Liver (tissue), 9 donors: ENCODE results near the gene MELTF. TPM values are rescaled to one million over a fixed set of nuclear protein-coding genes. Genes with fewer than 3 reads are reported as not detected.

ENCODE experiments used
- DNase-seq: peaks from one replicate; pipeline ENCODE4 v3.0.0-alpha.2; 2017; ENCODE audit warnings: low spot score
- H3K27ac ChIP-seq, 2 donors: one replicate each; pipeline ENCODE4 v1.7.0; 2013; ENCODE audit warnings: inconsistent platforms in 2 of 2, low read length in 2 of 2, control low read depth in 1 of 2, low read depth in 1 of 2, mild to moderate bottlenecking in 1 of 2
- H3K27me3 ChIP-seq, 4 donors: one replicate each; pipeline versions ENCODE4 v1.6.1 to v1.7.0; 2013; ENCODE audit warnings: low read length in 3 of 4, inconsistent platforms in 1 of 4, mild to moderate bottlenecking in 1 of 4, moderate library complexity in 1 of 4; ENCODE audit not compliant: control insufficient read depth in 4 of 4, insufficient read depth in 4 of 4
- H3K36me3 ChIP-seq, 4 donors: one replicate each; pipeline versions ENCODE4 v1.6.1 to v1.7.0; 2013; ENCODE audit warnings: low read length in 3 of 4, mild to moderate bottlenecking in 3 of 4, low read depth in 1 of 4, moderate library complexity in 1 of 4; ENCODE audit not compliant: control insufficient read depth in 4 of 4, insufficient read depth in 3 of 4
- H3K4me1 ChIP-seq, 4 donors: one replicate each; pipeline versions ENCODE4 v1.6.1 to v1.7.0; 2013; ENCODE audit warnings: low read length in 3 of 4, mild to moderate bottlenecking in 3 of 4, moderate library complexity in 1 of 4; ENCODE audit not compliant: control insufficient read depth in 4 of 4, insufficient read depth in 4 of 4
- H3K4me3 ChIP-seq, 3 donors: one replicate each; pipeline versions ENCODE4 v1.6.1 to v1.7.0; 2013; ENCODE audit warnings: low read length in 3 of 3, control low read depth in 1 of 3, low read depth in 1 of 3, mild to moderate bottlenecking in 1 of 3
- H3K9ac ChIP-seq, 2 donors: one replicate each; pipeline ENCODE4 v1.7.0; 2013; ENCODE audit warnings: low read length in 2 of 2, mild to moderate bottlenecking in 2 of 2, moderate library complexity in 2 of 2, control low read depth in 1 of 2, low read depth in 1 of 2
- H3K9me3 ChIP-seq, 4 donors: one replicate each; pipeline versions ENCODE4 v1.6.1 to v1.7.0; 2013; ENCODE audit warnings: low read length in 3 of 4; ENCODE audit not compliant: control insufficient read depth in 4 of 4
- EGR1 ChIP-seq, 2 donors: IDR thresholded peaks; 2 replicates each; pipeline ENCODE4 v1.6.1; 2016 to 2018; ENCODE audit warnings: antibody characterized with exemption in 2 of 2, low read depth in 2 of 2
- FOXA1 ChIP-seq: IDR thresholded peaks from 2 replicates; pipeline ENCODE4 v1.6.1; 2016; ENCODE audit warnings: antibody characterized with exemption
- GABPA ChIP-seq, 2 donors: IDR thresholded peaks in 1 of 2; conservative IDR thresholded peaks in 1 of 2; 2 replicates each; pipeline ENCODE4 v1.6.1; 2016; ENCODE audit warnings: antibody characterized with exemption in 2 of 2, mild to moderate bottlenecking in 1 of 2, moderate library complexity in 1 of 2
- HNF4A ChIP-seq, 2 donors: conservative IDR thresholded peaks; 2 replicates each; pipeline ENCODE4 v1.6.1; 2016; ENCODE audit warnings: antibody characterized with exemption in 2 of 2, mild to moderate bottlenecking in 2 of 2
- HNF4G ChIP-seq: IDR thresholded peaks from 2 replicates; pipeline ENCODE4 v1.6.1; 2016; ENCODE audit warnings: antibody characterized with exemption
- JUND ChIP-seq, 2 donors: IDR thresholded peaks; 2 replicates each; pipeline ENCODE4 v1.6.1; 2016; ENCODE audit warnings: antibody characterized with exemption in 2 of 2
- MAX ChIP-seq: IDR thresholded peaks from 2 replicates; pipeline ENCODE4 v1.6.1; 2016; ENCODE audit warnings: antibody characterized with exemption
- NR2F2 ChIP-seq: IDR thresholded peaks from 2 replicates; pipeline ENCODE4 v1.6.1; 2016; ENCODE audit warnings: antibody characterized with exemption
- RAD21 ChIP-seq, 2 donors: IDR thresholded peaks; 2 replicates each; pipeline ENCODE4 v1.6.1; 2016; ENCODE audit warnings: antibody characterized with exemption in 2 of 2, mild to moderate bottlenecking in 2 of 2
- REST ChIP-seq: IDR thresholded peaks from 2 replicates; pipeline ENCODE4 v1.6.1; 2016; ENCODE audit warnings: antibody characterized with exemption, mild to moderate bottlenecking
- RXRA ChIP-seq, 2 donors: IDR thresholded peaks; 2 replicates each; pipeline ENCODE4 v1.6.1; 2017 to 2018; ENCODE audit warnings: antibody characterized with exemption in 2 of 2, mild to moderate bottlenecking in 1 of 2
- SP1 ChIP-seq: IDR thresholded peaks from 2 replicates; pipeline ENCODE4 v1.6.1; 2018; ENCODE audit warnings: antibody characterized with exemption, mild to moderate bottlenecking
- TAF1 ChIP-seq: conservative IDR thresholded peaks from 2 replicates; pipeline ENCODE4 v1.6.1; 2016; ENCODE audit warnings: antibody characterized with exemption, mild to moderate bottlenecking
- YY1 ChIP-seq: IDR thresholded peaks from 2 replicates; pipeline ENCODE4 v1.6.1; 2016; ENCODE audit warnings: antibody characterized with exemption, mild to moderate bottlenecking
- ZBTB33 ChIP-seq: IDR thresholded peaks from 2 replicates; pipeline ENCODE4 v1.6.1; 2016; ENCODE audit warnings: antibody characterized with exemption
- WGBS: extraction: QIAGEN DNeasy Blood & Tissue Kit; methylation state at CpG from one replicate; pipeline ENCODE4 v1.1.7; 2013; 5-methylcytosine and 5-hydroxymethylcytosine counted together
- polyA plus RNA-seq, 2 donors: library from polyadenylated mRNA; stranded (reverse) in 1 of 2; unstranded in 1 of 2; fragments of 200-250 nt in 1 of 2; fragments of >200 nt in 1 of 2; fragmentation: Nextera tagmentation in 1 of 2; extraction: Ambion mirVana in 1 of 2; gene quantifications; one replicate each; pipeline versions ENCODE4 v1.2.1 to v1.2.3, GENCODE V29; 2013 to 2015
- total RNA-seq, 2 donors: library from RNA; depleted of rRNA; stranded (reverse); fragments of >200 nt; gene quantifications; one replicate each; pipeline ENCODE4 v1.2.3, GENCODE V29; 2014
- TF ChIP-seq, protein P1 (sequence below): IDR thresholded peaks from 2 replicates; pipeline ENCODE4 v1.6.1; 2016; ENCODE audit warnings: antibody characterized with exemption
- TF ChIP-seq, protein P2 (sequence below): fragments of 150-350 bp; IDR thresholded peaks from 2 replicates; pipeline ENCODE4 v1.5.1; 2017; ENCODE audit warnings: improper control_type of control experiment, low read depth, low read length; ENCODE audit not compliant: missing input control
- donor health status: healthy.
- donor health status: healthy.
- donor health status: healthy.
- donor health status: healthy.
- donor health status: healthy.

Gene MELTF
- total and polyA plus RNA-seq, 4 donors, result 0.14 to 1.2 (median 1.0) TPM

GRCh38 chr3:196962930-196963630 lies 66.5 kb downstream of the MELTF start:
- WGBS, result 89% methylated on average over 10 of the region's 10 CpGs
- no peaks in the 10 kb centered on the region for H3K36me3 ChIP-seq
- peaks cover 0 to 5% (median 3%) of the 10 kb centered on the region in 4 donors for H3K4me1 ChIP-seq
- H3K9me3 ChIP-seq, result no peaks in the 10 kb centered on the region
- H3K27me3 ChIP-seq, result no peaks in the 10 kb centered on the region
- no peak overlapping the region for H3K9ac ChIP-seq
- TF ChIP-seq RXRA (IDR thresholded peaks at IDR 0.05) (no peak), RAD21 (IDR thresholded peaks at IDR 0.05) (no peak)
- no peak overlapping the region for H3K27ac ChIP-seq
- no peak overlapping the region for H3K4me3 ChIP-seq
- no peak for DNase-seq

- TF ChIP-seq MAX, result no peak
- TF ChIP-seq RXRA (IDR thresholded peaks at IDR 0.05), result no peak
- no peak for TF ChIP-seq ZBTB33
- no peak for TF ChIP-seq FOXA1
- TF ChIP-seq RAD21 (IDR thresholded peaks at IDR 0.05), result no peak
- TF ChIP-seq EGR1 (IDR thresholded peaks at IDR 0.05; ENCODE audit: low read depth in 2 of 2), result no peak
- TF ChIP-seq GABPA (IDR thresholded peaks at IDR 0.05 in 1 of 2, conservative IDR thresholded peaks at IDR 0.05 in 1 of 2), result no peak
- TF ChIP-seq HNF4G, result no peak
- no peak for TF ChIP-seq HNF4A (conservative IDR thresholded peaks at IDR 0.05)
- no peak for TF ChIP-seq YY1
- no peak for TF ChIP-seq TAF1
- TF ChIP-seq REST, result no peak
- no peak for TF ChIP-seq JUND (IDR thresholded peaks at IDR 0.05)
- no peak for TF ChIP-seq SP1
- TF ChIP-seq NR2F2, result no peak
- TF ChIP-seq, protein P1, sequence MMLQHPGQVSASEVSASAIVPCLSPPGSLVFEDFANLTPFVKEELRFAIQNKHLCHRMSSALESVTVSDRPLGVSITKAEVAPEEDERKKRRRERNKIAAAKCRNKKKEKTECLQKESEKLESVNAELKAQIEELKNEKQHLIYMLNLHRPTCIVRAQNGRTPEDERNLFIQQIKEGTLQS, result no peak
- TF ChIP-seq, protein P2, sequence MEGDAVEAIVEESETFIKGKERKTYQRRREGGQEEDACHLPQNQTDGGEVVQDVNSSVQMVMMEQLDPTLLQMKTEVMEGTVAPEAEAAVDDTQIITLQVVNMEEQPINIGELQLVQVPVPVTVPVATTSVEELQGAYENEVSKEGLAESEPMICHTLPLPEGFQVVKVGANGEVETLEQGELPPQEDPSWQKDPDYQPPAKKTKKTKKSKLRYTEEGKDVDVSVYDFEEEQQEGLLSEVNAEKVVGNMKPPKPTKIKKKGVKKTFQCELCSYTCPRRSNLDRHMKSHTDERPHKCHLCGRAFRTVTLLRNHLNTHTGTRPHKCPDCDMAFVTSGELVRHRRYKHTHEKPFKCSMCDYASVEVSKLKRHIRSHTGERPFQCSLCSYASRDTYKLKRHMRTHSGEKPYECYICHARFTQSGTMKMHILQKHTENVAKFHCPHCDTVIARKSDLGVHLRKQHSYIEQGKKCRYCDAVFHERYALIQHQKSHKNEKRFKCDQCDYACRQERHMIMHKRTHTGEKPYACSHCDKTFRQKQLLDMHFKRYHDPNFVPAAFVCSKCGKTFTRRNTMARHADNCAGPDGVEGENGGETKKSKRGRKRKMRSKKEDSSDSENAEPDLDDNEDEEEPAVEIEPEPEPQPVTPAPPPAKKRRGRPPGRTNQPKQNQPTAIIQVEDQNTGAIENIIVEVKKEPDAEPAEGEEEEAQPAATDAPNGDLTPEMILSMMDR, result no peak
- no peaks in the 10 kb centered on the region for H3K27me3 ChIP-seq
- no peaks in the 10 kb centered on the region for H3K9me3 ChIP-seq
- H3K9ac ChIP-seq, result no peak overlapping the region
- H3K36me3 ChIP-seq, result no peaks in the 10 kb centered on the region
- 83% methylated on average over 9 of the region's 9 CpGs for WGBS
- no peak overlapping the region for H3K27ac ChIP-seq
- no peak overlapping the region for H3K4me3 ChIP-seq
- no peaks in the 10 kb centered on the region for H3K4me1 ChIP-seq
- no peak for DNase-seq
Measured at GRCh38 chr3:196962108-196962929, 67.3 kb downstream of the MELTF start.
